GM12892 (cell line): ENCODE measurements around the gene NTPCR.

Experiments
- POLR2A ChIP-seq: IDR thresholded peaks from 2 replicates; pipeline ENCODE4 v1.6.1; 2011; ENCODE audit warnings: low read depth, low read length, control low read depth
- POLR2AphosphoS5 ChIP-seq: IDR thresholded peaks from 2 replicates; pipeline ENCODE4 v1.6.1; 2011; ENCODE audit warnings: low read depth, low read length, control low read depth
- TAF1 ChIP-seq: IDR thresholded peaks from 2 replicates; pipeline ENCODE4 v1.6.1; 2011; ENCODE audit warnings: low read depth, mild to moderate bottlenecking, control low read depth, low read length, borderline replicate concordance

DNA sequence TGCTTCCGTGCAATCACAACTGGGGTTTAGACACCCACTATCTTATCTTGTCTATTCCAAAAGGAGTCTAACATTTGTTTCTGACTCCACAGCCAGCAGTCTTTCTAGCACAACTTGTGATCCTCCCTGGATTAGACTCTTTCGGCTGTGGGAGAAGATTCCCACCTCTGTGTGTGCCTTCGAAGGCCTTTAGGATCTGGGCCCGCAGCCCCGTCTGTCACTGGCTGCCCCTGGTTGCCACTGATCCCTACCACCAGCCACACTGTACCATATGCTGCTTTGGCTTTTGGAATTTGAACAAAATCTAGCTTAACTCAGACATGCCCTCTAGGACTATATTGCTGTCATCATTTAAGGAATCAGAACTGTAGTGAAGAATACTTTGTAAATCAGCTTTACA, 18.0 kb downstream of the NTPCR start:
- no peak for TF ChIP-seq POLR2AphosphoS5
- no peak for TF ChIP-seq POLR2A
- TF ChIP-seq TAF1 = no peak
